ENCODE measurements around the gene KYNU.
A peak's percentile ranks its signal among the peaks of the same experiment; 100 is the strongest.
"Not testable (repeated sequence)": the region's sequence is repeated elsewhere in the genome, so short reads cannot be mapped to it uniquely, and the experiment has no call there.

KYNU gene

GRCh38 chr2:142950323-142950722, 72.9 kb downstream of the KYNU start:
- DNase-seq; in situ Hi-C loops (cut with MboI; ENCODE audit: low pct_unique_long_range_greater_than_20kb, low sequenced_read_pairs): not testable (repeated sequence)

DNA sequence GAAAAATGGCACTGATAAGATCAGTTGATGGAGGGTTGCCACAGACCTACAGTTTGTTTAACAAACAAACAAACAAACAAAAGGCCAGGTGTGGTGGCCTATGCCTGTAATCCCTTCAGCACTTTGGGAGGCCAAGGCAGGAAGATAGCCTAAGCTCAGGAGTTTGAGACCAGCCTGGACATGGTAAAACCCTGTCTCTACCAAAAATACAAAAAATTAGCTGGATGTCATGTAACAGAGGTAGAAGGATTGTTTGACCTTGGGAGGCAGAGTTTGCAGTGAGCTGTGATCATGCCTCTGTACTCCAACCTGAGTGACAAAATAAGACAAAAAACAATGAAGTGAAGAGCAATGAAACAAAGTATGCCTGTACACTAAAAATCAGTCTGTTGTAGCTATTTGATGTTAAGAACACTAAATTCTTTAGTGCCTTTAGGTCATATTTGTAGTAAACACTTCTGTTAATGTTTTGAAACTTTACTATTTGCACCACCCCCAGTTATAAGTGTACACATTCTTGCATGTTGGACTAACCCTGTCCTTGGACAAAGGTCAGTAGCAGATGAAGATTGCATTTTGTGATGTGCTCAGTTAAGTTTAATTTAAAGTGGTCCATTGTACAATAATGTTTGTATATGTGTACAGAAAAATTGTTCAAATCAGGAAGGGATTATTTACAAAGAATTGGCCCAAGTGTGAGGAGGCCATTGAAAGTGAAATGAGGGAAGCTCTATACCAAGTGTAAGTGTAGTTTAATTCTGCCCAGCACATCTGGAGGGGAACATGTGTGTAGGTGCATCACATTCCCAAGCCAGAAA, 73.9 kb downstream of the KYNU start:
- DNase-seq: no peak
- in situ Hi-C loops (cut with MboI; ENCODE audit: low pct_unique_long_range_greater_than_20kb, low sequenced_read_pairs): no loop called here

DNA sequence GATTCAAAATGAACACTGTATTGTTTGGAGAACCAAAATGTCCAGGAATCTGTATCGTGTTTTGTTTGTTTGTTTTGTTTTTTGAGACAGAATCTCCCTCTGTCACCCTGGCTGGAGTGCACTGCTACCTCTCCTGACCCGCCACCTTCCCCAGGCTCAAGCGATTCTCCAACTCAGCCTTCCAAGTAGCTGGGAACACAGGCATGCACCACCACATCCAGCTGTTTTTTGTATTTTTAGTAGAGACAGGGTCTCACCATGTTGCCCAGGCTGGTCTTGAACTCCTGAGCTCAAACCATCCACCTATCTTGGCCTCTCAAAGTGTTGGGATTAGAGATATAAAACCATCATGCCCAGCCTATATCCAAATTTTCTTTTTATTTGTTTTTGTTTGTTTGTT, 74.6 kb downstream of the KYNU start:
- DNase-seq: no peak
- in situ Hi-C loops (cut with MboI; ENCODE audit: low pct_unique_long_range_greater_than_20kb, low sequenced_read_pairs): no loop called here

GRCh38 chr2:142952793-142953494, 75.5 kb downstream of the KYNU start:
- in situ Hi-C loops (cut with MboI; ENCODE audit: low pct_unique_long_range_greater_than_20kb, low sequenced_read_pairs): no loop called here
- no peak for DNase-seq

GRCh38 chr2:142954493-142954892, 77.0 kb downstream of the KYNU start:
- no peak for DNase-seq
- in situ Hi-C loops (cut with MboI; ENCODE audit: low pct_unique_long_range_greater_than_20kb, low sequenced_read_pairs): no loop called here

- no peak for DNase-seq
- in situ Hi-C loops (cut with MboI; ENCODE audit: low pct_unique_long_range_greater_than_20kb, low sequenced_read_pairs): no loop called here
Observed at GRCh38 chr2:142957144-142957543, 79.7 kb downstream of the KYNU start.

- in situ Hi-C loops (cut with MboI; ENCODE audit: low pct_unique_long_range_greater_than_20kb, low sequenced_read_pairs): no loop called here
- DNase-seq: no peak
Observed at GRCh38 chr2:142961202-142961601, 83.7 kb downstream of the KYNU start.

- DNase-seq: no peak
- in situ Hi-C loops (cut with MboI; ENCODE audit: low pct_unique_long_range_greater_than_20kb, low sequenced_read_pairs): no loop called here
Observed at GRCh38 chr2:142965443-142965842, 88.0 kb downstream of the KYNU start.

DNA sequence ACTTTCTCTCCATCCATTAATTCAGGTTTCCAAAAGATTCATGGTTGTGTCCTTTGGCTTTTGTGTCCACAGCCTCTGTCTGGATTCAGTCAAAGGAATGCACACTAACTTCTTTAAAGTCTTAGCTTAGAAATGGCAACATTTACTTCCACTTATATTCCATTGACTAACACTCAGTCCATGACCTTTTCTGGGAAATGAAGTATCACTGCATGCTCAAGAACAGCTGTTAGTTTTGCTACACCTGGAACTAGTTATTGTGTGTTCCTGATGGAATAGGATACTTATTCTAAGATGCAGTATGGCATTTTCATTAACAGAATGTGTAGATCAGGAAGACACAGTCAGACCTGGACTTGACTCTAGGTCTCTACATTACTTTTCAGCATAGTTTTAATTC, 88.8 kb downstream of the KYNU start:
- in situ Hi-C loops (cut with MboI; ENCODE audit: low pct_unique_long_range_greater_than_20kb, low sequenced_read_pairs): no loop called here
- DNase-seq: no peak

DNA sequence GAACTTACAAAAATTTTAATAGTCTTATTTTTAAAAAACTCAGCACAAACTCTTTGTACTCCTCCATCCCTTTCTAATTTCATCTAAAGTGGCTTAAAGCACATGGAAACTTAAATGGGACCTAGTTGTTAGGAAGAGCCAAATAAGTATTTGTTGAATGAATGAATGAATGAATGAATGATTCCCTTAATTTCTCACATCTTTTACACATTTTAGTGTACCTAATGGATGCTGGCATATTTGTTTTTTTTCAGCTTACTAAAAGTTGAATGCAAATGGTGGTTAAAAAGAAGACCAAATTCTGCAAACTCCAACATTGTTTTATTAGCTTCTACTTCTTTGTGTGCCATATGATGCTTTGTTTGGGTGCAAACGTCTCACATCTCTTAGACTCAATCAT, 89.6 kb downstream of the KYNU start:
- no peak for DNase-seq
- in situ Hi-C loops (cut with MboI; ENCODE audit: low pct_unique_long_range_greater_than_20kb, low sequenced_read_pairs): no loop called here

- in situ Hi-C loops (cut with MboI; ENCODE audit: low pct_unique_long_range_greater_than_20kb, low sequenced_read_pairs): no loop called here
- no peak for DNase-seq
Observed at GRCh38 chr2:142973160-142973821, 95.8 kb downstream of the KYNU start.

- in situ Hi-C loops (cut with MboI; ENCODE audit: low pct_unique_long_range_greater_than_20kb, low sequenced_read_pairs): no loop called here
- DNase-seq: no peak
Observed at GRCh38 chr2:142973822-142974207, 96.4 kb downstream of the KYNU start.

DNA sequence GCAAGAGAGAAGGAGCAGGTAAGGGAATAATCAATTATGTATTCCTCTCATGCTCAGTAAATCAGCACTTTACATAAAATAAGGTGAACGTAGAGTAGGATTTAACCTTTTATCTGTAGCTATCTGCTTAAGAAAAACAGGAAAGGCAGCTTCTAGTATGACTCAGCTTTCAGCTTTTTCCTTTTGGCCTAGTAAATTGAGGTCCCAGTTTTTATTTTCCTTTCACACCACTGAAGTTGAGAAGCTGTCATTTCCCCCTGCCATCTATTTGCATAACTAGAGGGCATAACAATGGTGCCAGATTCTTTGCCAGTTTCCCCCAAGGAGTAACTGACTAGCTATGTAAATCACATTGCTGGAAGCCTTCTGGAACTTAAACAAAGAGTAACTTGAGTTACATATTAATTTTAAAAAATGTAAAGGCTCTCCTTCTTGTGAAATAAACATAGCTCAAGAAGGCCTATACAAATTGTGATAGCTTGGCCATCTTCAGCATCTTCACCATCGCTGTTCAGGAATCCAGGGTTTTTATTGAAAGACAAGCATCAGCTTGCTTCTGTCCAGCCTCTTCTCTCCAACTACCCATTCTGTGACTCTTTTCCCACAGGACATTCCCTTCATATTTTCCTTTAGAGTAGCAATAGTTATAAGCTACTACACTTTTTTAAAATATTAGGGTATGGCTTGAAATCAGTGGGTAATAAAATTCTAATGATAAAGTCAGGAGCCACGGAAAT, 97.0 kb downstream of the KYNU start:
- DNase-seq: peak; percentile 54

DNA sequence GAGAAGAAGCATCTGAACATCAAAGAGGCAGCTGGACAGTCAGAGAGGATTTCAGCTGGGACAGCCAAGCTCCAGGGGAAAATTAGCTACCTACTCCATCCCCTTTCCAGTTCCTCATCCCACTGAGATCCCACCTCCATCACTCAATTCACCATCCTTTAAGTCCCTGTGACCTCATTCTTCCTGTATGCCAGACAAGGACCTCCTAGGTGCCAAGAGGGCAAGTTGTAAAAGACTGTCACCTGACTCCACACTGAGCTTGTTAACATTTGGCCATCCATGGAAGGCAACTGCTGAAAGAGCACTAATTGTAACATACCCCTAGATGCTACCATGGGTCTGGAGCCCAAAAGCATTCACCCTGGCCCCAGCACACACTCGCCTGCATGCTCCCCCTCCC, 97.8 kb downstream of the KYNU start:
- DNase-seq: no peak
- in situ Hi-C loops (cut with MboI; ENCODE audit: low pct_unique_long_range_greater_than_20kb, low sequenced_read_pairs): loop anchor here (25.0 kb wide), 1 partner anchor 288 kb away; no protein-coding TSS in a partner anchor

More for the DNA sequence above, 97.0 kb downstream of the KYNU start:
- in situ Hi-C loops (cut with MboI; ENCODE audit: low pct_unique_long_range_greater_than_20kb, low sequenced_read_pairs): loop anchor here (25.0 kb wide), 1 partner anchor 287 kb away; no protein-coding TSS in a partner anchor

DNA sequence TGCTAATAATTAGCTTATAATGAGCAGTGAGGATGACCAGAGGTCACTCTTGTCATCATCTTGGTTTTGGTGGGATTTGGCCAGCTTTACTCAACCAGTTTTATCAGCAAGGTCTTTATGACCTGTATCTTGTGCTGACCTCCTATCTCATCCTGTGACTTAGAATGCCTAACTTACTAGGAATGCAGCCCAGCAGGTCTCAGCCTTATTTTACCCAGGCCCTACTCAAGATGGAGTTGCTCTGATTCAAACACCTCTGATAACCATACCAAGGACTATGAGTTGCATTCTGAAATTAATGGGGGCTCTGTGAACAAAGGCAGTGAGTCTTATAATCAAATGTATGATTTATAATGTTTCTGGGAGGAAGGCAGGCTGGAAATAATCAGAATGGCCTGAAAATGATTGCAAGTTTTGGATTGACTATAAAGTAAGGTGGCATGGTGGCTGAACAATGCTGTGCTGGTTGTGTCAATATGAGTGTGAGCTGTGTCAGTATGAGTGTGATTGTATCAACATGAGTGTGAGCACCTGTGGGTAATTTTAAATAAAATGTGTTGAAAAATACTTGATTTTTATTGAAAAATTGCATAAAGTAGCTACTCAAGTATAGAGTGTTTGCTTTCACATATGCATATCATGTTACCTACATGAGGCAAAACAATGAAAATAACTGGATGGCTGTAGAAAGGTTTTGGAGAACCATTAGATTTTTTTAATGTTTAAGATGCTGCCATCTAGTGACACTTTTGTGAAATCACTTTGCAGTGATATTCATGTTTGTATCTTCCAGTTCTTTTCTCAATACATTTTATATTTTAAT, 103.0 kb downstream of the KYNU start:
- in situ Hi-C loops (cut with MboI; ENCODE audit: low pct_unique_long_range_greater_than_20kb, low sequenced_read_pairs): loop anchor here (25.0 kb wide), 1 partner anchor 293 kb away; no protein-coding TSS in a partner anchor

DNA sequence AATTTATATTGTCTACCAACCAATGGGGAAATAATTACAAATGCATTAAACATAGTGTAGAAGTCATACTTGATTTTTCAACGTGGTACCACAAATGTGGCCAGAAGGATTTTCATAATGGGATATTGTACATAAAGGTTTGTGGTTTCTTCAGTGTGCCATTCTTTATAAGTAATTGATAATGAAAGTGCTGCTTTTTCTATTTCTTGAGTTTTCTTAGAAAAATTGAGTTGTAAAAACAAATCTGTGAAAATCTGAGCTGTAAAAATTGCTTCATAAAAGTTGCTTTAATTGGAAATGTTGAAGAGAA, 103.6 kb downstream of the KYNU start:
- in situ Hi-C loops (cut with MboI; ENCODE audit: low pct_unique_long_range_greater_than_20kb, low sequenced_read_pairs): loop anchor here (25.0 kb wide), 1 partner anchor 294 kb away; no protein-coding TSS in a partner anchor

More for the DNA sequence above, 103.0 kb downstream of the KYNU start:
- peak; percentile 65 for DNase-seq

GRCh38 chr2:142981756-142982155, 104.3 kb downstream of the KYNU start:
- no peak for DNase-seq
- in situ Hi-C loops (cut with MboI; ENCODE audit: low pct_unique_long_range_greater_than_20kb, low sequenced_read_pairs): loop anchor here (25.0 kb wide), 1 partner anchor 294 kb away; no protein-coding TSS in a partner anchor

More for the DNA sequence above, 103.6 kb downstream of the KYNU start:
- no peak for DNase-seq

GRCh38 chr2:142983174-142983573, 105.7 kb downstream of the KYNU start:
- in situ Hi-C loops (cut with MboI; ENCODE audit: low pct_unique_long_range_greater_than_20kb, low sequenced_read_pairs): loop anchor here (25.0 kb wide), 1 partner anchor 296 kb away; no protein-coding TSS in a partner anchor
- DNase-seq: no peak

All from KBM-7 (cell line).